ENCODE measurements around the gene CYP4F22.
"Not testable (repeated sequence)": the region's sequence is repeated elsewhere in the genome, so short reads cannot be mapped to it uniquely, and the experiment has no call there.

Gene CYP4F22

DNA sequence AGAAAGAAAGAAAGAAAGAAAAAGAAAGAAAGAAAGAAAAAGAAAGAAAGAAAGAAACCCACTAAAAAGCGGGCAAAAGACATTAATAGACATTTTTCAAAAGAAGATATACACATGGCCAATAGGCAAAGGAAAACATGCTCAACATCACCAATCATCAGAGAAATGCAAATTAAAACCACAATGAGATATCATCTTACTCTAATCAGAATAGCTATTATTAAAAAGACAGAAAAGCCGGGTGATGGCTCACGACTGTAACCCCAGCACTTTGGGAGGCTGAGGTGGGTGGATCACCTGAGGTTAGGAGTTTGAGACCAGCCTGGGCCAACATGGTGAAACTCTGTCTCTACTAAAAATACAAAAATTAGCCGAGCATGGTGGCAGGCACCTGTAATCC is 34.5 kb upstream of the CYP4F22 start:
- not testable (repeated sequence) for H3K27ac ChIP-seq (ENCODE audit: low read depth, low read length); H3K36me3 ChIP-seq (ENCODE audit: control insufficient read depth, insufficient read depth, low read length); H3K9ac ChIP-seq (ENCODE audit: low read length); H3K4me1 ChIP-seq (ENCODE audit: control insufficient read depth, insufficient read depth, low read length); H3K9me3 ChIP-seq (ENCODE audit: control insufficient read depth, insufficient read depth, low read depth, low read length); H3K4me3 ChIP-seq (ENCODE audit: low read depth, low read length)
- peaks cover 39% of the 10 kb centered on the region for H3K27me3 ChIP-seq (ENCODE audit: control insufficient read depth, insufficient read depth, low read length)

DNA sequence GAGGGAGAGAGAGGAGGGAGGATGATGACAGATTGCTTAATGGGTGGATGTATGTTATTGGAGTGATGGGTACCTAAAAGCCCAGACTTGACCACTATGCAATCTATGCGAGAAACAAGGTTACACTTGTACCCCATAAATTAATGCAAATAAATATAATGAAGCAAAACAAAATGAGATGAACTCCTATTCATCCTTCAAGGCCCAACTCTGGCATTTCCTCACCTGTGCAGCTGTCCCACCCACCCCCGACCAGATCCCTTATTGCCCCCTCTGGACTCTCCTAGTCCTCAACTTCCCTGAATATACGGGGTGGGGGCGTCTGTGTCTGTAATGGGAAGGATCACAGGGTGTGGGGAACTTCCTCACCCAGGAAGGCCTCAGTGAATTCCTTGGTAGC is 33.2 kb upstream of the CYP4F22 start:
- no peak overlapping the region for H3K9ac ChIP-seq (ENCODE audit: low read length)
- H3K27ac ChIP-seq (ENCODE audit: low read depth, low read length), result no peak overlapping the region
- H3K27me3 ChIP-seq (ENCODE audit: control insufficient read depth, insufficient read depth, low read length), result peaks cover 28% of the 10 kb centered on the region
- no peak overlapping the region for H3K4me3 ChIP-seq (ENCODE audit: low read depth, low read length)
- no peaks in the 10 kb centered on the region for H3K36me3 ChIP-seq (ENCODE audit: control insufficient read depth, insufficient read depth, low read length)
- H3K4me1 ChIP-seq (ENCODE audit: control insufficient read depth, insufficient read depth, low read length), result 0 out of 2 replicates have a peak, but pooled peaks cover 5% of the 10 kb centered on the region
- no peaks in the 10 kb centered on the region for H3K9me3 ChIP-seq (ENCODE audit: control insufficient read depth, insufficient read depth, low read depth, low read length)

- 0 out of 2 replicates have a peak, but pooled peaks cover 8% of the 10 kb centered on the region for H3K4me1 ChIP-seq (ENCODE audit: control insufficient read depth, insufficient read depth, low read length)
- H3K27me3 ChIP-seq (ENCODE audit: control insufficient read depth, insufficient read depth, low read length), result peaks cover 24% of the 10 kb centered on the region
- no peak overlapping the region for H3K9ac ChIP-seq (ENCODE audit: low read length)
- no peak overlapping the region for H3K4me3 ChIP-seq (ENCODE audit: low read depth, low read length)
- no peaks in the 10 kb centered on the region for H3K36me3 ChIP-seq (ENCODE audit: control insufficient read depth, insufficient read depth, low read length)
- H3K9me3 ChIP-seq (ENCODE audit: control insufficient read depth, insufficient read depth, low read depth, low read length), result no peaks in the 10 kb centered on the region
- H3K27ac ChIP-seq (ENCODE audit: low read depth, low read length), result no peak overlapping the region
Measured at GRCh38 chr19:15475611-15476010, 32.7 kb upstream of the CYP4F22 start.

DNA sequence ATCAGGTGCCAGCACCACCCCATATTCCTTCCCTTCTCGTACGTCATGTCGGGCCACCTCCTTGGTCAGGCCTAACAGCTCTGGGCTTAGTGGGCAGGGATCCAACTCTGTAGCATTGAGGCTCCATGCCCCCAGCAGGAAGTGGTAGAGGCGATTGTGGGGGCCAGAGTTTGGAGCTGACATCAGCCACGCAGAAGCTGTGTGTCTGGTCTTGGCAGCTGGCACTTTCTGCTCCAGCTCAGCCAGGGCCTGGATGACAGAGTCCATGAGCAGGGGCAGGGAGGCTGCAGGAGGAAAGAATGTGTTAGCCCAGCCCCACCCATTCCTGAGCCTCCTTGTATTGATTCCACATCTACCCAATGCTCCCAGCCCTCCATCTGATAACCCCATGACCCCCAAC is 32.0 kb upstream of the CYP4F22 start:
- peaks cover 19% of the 10 kb centered on the region for H3K27me3 ChIP-seq (ENCODE audit: control insufficient read depth, insufficient read depth, low read length)
- no peaks in the 10 kb centered on the region for H3K9me3 ChIP-seq (ENCODE audit: control insufficient read depth, insufficient read depth, low read depth, low read length)
- 0 out of 2 replicates have a peak, but pooled peaks cover 8% of the 10 kb centered on the region for H3K4me1 ChIP-seq (ENCODE audit: control insufficient read depth, insufficient read depth, low read length)
- H3K36me3 ChIP-seq (ENCODE audit: control insufficient read depth, insufficient read depth, low read length), result no peaks in the 10 kb centered on the region
- H3K9ac ChIP-seq (ENCODE audit: low read length), result no peak overlapping the region
- no peak overlapping the region for H3K4me3 ChIP-seq (ENCODE audit: low read depth, low read length)
- H3K27ac ChIP-seq (ENCODE audit: low read depth, low read length), result no peak overlapping the region

GRCh38 chr19:15479391-15480345 is 28.7 kb upstream of the CYP4F22 start, which contains the start of gene PGLYRP2:
PGLYRP2 (minus strand) TSS chr19:15479501; CDS start chr19:15479371, 130 bp downstream.
- no peak within 1 kb of the TSS for H3K9ac ChIP-seq (ENCODE audit: low read length)
- no peak within 1 kb of the TSS for H3K27ac ChIP-seq (ENCODE audit: low read depth, low read length)
- no peaks in the 10 kb centered on the region for H3K36me3 ChIP-seq (ENCODE audit: control insufficient read depth, insufficient read depth, low read length)
- no peaks in the 10 kb centered on the region for H3K9me3 ChIP-seq (ENCODE audit: control insufficient read depth, insufficient read depth, low read depth, low read length)
- H3K27me3 ChIP-seq (ENCODE audit: control insufficient read depth, insufficient read depth, low read length), result peaks cover 3% of the 10 kb centered on the region; the same call in 1 of the 2 replicates
- H3K4me3 ChIP-seq (ENCODE audit: low read depth, low read length), result no peak within 1 kb of the TSS
- H3K4me1 ChIP-seq (ENCODE audit: control insufficient read depth, insufficient read depth, low read length), result 0 out of 2 replicates have a peak, but pooled peaks cover 8% of the 10 kb centered on the region

DNA sequence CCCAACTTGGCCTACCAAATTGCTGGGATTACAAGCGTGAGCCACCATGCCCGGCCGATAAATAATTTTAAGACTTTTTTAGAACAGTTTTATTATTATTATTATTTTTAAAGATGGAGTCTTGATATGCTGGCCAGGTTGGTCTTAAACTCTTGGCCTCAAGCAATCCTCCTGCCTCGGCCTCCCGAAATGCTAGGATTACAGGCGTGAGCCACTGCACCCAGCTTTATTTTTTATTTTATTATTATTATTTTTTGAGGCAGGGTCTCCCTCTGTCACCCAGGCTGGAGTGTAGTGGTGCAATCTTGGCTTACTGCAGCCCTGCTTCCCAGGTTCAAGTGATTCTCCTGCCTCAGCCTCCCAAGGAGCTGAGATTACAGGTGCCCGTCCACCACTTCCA is 27.3 kb upstream of the CYP4F22 start:
- H3K9me3 ChIP-seq (ENCODE audit: control insufficient read depth, insufficient read depth, low read depth, low read length); H3K4me1 ChIP-seq (ENCODE audit: control insufficient read depth, insufficient read depth, low read length); H3K36me3 ChIP-seq (ENCODE audit: control insufficient read depth, insufficient read depth, low read length); H3K9ac ChIP-seq (ENCODE audit: low read length); H3K27me3 ChIP-seq (ENCODE audit: control insufficient read depth, insufficient read depth, low read length); H3K27ac ChIP-seq (ENCODE audit: low read depth, low read length); H3K4me3 ChIP-seq (ENCODE audit: low read depth, low read length): not testable (repeated sequence)

GRCh38 chr19:15485768-15486167 is 22.6 kb upstream of the CYP4F22 start:
- H3K27ac ChIP-seq (ENCODE audit: low read depth, low read length); H3K4me3 ChIP-seq (ENCODE audit: low read depth, low read length); H3K27me3 ChIP-seq (ENCODE audit: control insufficient read depth, insufficient read depth, low read length); H3K9ac ChIP-seq (ENCODE audit: low read length); H3K36me3 ChIP-seq (ENCODE audit: control insufficient read depth, insufficient read depth, low read length); H3K9me3 ChIP-seq (ENCODE audit: control insufficient read depth, insufficient read depth, low read depth, low read length); H3K4me1 ChIP-seq (ENCODE audit: control insufficient read depth, insufficient read depth, low read length): not testable (repeated sequence)

DNA sequence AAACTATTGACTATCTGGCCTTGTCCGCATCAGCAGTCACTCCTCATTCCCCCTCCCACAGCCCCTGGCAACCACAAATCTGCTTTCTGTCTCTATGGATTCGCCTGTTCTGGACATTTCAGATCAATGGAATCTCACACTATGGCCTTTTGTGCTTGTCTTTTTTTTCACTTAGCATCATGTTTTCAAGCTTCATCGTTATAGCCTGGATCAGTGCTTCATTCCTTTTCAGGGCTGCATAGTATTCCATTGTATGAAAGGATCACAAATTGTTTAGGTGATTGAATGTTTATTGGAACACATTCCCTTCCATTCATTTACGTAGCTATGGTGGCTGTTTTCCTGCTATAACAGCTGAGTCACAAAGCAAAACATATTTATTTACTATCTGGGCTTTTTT is 21.3 kb upstream of the CYP4F22 start:
- no peaks in the 10 kb centered on the region for H3K27me3 ChIP-seq (ENCODE audit: control insufficient read depth, insufficient read depth, low read length)
- H3K4me3 ChIP-seq (ENCODE audit: low read depth, low read length), result no peak overlapping the region
- H3K27ac ChIP-seq (ENCODE audit: low read depth, low read length), result no peak overlapping the region
- no peaks in the 10 kb centered on the region for H3K4me1 ChIP-seq (ENCODE audit: control insufficient read depth, insufficient read depth, low read length)
- H3K9me3 ChIP-seq (ENCODE audit: control insufficient read depth, insufficient read depth, low read depth, low read length), result peaks cover 6% of the 10 kb centered on the region
- H3K36me3 ChIP-seq (ENCODE audit: control insufficient read depth, insufficient read depth, low read length), result no peaks in the 10 kb centered on the region
- H3K9ac ChIP-seq (ENCODE audit: low read length), result no peak overlapping the region

- no peak overlapping the region for H3K4me3 ChIP-seq (ENCODE audit: low read depth, low read length)
- no peaks in the 10 kb centered on the region for H3K4me1 ChIP-seq (ENCODE audit: control insufficient read depth, insufficient read depth, low read length)
- peaks cover 6% of the 10 kb centered on the region for H3K9me3 ChIP-seq (ENCODE audit: control insufficient read depth, insufficient read depth, low read depth, low read length)
- no peak overlapping the region for H3K9ac ChIP-seq (ENCODE audit: low read length)
- H3K27me3 ChIP-seq (ENCODE audit: control insufficient read depth, insufficient read depth, low read length), result no peaks in the 10 kb centered on the region
- no peak overlapping the region for H3K27ac ChIP-seq (ENCODE audit: low read depth, low read length)
- H3K36me3 ChIP-seq (ENCODE audit: control insufficient read depth, insufficient read depth, low read length), result no peaks in the 10 kb centered on the region
Measured at GRCh38 chr19:15488489-15489226, 19.7 kb upstream of the CYP4F22 start.

GRCh38 chr19:15495151-15495550 is 13.2 kb upstream of the CYP4F22 start:
- Histone ChIP-seq H3K36me3 (ENCODE audit: control insufficient read depth, insufficient read depth, low read length) (no peaks in the 10 kb centered on the region), H3K4me1 (ENCODE audit: control insufficient read depth, insufficient read depth, low read length) (0 out of 2 replicates have a peak, but pooled peaks cover 4% of the 10 kb centered on the region), H3K4me3 (ENCODE audit: low read depth, low read length) (no peak overlapping the region), H3K9ac (ENCODE audit: low read length) (no peak overlapping the region), H3K27me3 (ENCODE audit: control insufficient read depth, insufficient read depth, low read length) (no peaks in the 10 kb centered on the region; the same call in 1 of the 2 replicates), H3K9me3 (ENCODE audit: control insufficient read depth, insufficient read depth, low read depth, low read length) (no peaks in the 10 kb centered on the region), H3K27ac (ENCODE audit: low read depth, low read length) (no peak overlapping the region)
